Measurements from ENCODE around the gene EIF2B1. TPM values are rescaled to one million over a fixed set of nuclear protein-coding genes. Genes with fewer than 3 reads are reported as not detected.

The EIF2B1 gene
- total and polyA plus RNA-seq, 9 of the 15 experiments (the other 6 are each of a cell fraction or from before 2014, with no cell fraction given): 35.7 to 195 (median 67.8) TPM

DNA sequence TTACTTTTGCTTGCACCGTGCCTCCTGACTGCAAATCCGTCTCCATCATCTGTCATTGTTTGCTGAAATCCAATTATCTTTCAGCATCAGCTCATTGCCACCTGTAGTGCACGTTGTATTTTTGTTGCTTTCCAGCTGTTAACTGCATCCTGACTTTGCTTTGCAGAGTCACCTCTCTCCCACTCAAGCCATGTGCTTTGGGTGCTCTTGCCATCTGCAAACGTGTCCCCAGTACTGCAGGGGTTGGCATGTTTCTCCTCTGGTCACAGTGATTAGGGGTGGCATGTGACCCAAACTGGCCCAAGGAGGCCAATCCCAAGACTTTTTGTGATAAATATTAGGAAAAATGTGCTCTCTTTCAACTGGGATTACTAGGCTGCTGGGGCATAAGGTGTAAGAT is 59.6 kb downstream of the EIF2B1 start (continued):
- TF ChIP-seq WHSC1 (IDR thresholded peaks at IDR 0.05; ENCODE audit: low read length): no peak
- TF ChIP-seq MAX (CRISPR knock-in tag; IDR thresholded peaks at IDR 0.05): 0 out of 2 replicates have a peak, but pooled peaks have one; percentile 45
- no peak for TF ChIP-seq MCM3 (IDR thresholded peaks at IDR 0.05)
- TF ChIP-seq ZSCAN29 (IDR thresholded peaks at IDR 0.05): no peak
- TF ChIP-seq SMAD2 (IDR thresholded peaks at IDR 0.05; ENCODE audit: low read depth, low read length): no peak
- no peak for TF ChIP-seq ZNF699 (CRISPR knock-in tag; IDR thresholded peaks at IDR 0.05; ENCODE audit: insufficient replicate concordance)

DNA sequence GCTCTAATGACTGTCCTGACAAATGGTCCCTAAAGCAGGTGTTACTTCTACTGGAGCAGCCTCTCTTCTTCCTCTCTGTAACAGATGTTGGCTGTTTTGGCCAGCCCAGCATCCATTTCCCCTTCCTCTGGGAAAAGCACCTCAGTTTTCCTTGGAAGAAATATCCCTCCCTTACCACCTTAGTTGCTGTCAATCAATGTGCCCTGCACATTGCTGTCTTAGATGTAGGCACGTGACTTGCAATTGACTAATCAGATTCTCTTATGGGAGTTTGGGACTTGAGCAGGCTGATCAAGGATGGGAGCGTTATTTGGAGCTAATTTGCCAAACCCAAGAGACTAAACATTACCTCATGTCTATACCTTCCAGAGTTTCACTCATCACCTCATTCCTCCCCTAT is 61.1 kb downstream of the EIF2B1 start:
- no peaks in the 10 kb centered on the region for H4K20me1 ChIP-seq (replicated peaks; ENCODE audit: control insufficient read depth, insufficient read depth, low read length)
- no peak overlapping the region for H3K27ac ChIP-seq (ENCODE audit: extremely low read depth, low read depth, low read length)
- CTCF ChIA-PET (ENCODE audit: low intra/inter-chr PET ratio): no interaction called here
- no peaks in the 10 kb centered on the region for H3K9me3 ChIP-seq (replicated peaks; ENCODE audit: control insufficient read depth, insufficient read depth, low read depth, low read length)
- no peak for ATAC-seq
- DNase-seq (ENCODE audit: extremely low read depth in 1 of 4, low spot score in 3 of 4): no peak
- POLR2A ChIA-PET: interaction anchor here (3.0 kb wide), 1 partner anchor 10 kb away, joined by 13 read pairs; no protein-coding TSS in a partner anchor
- 19% methylated on average over 2 of the region's 2 CpGs for WGBS (ENCODE audit: insufficient coverage, low coverage, missing lambda C conversion rate)
- H3K4me1 ChIP-seq (replicated peaks in 1 of 2; ENCODE audit: control insufficient read depth in 2 of 2, insufficient read depth in 2 of 2, low read length in 2 of 2): peaks cover 0 to 3% of the 10 kb centered on the region in 2 experiments; a peak in 1 of 5 replicates
- H3K27me3 ChIP-seq (ENCODE audit: control insufficient read depth in 2 of 2, insufficient read depth in 2 of 2, low read length in 2 of 2): no peaks in the 10 kb centered on the region
- BruUV-seq (replicated peaks): no TSS peak
- no peak overlapping the region for H3K9ac ChIP-seq (ENCODE audit: insufficient read depth in 1 of 2, low read depth in 2 of 2, low read length in 2 of 2)
- no peaks in the 10 kb centered on the region for H3K36me3 ChIP-seq (ENCODE audit: control insufficient read depth, insufficient read depth, low read length)
- H3K79me2 ChIP-seq (ENCODE audit: control insufficient read depth, insufficient read depth, low read length): no peaks in the 10 kb centered on the region
- no peak overlapping the region for H3K4me2 ChIP-seq (ENCODE audit: insufficient read depth, low read length)
- no peaks in the 10 kb centered on the region for H3K9me1 ChIP-seq (ENCODE audit: control insufficient read depth, insufficient read depth, low read length)
- H3K4me3 ChIP-seq: no peak overlapping the region
- no peak for FAIRE-seq
- intact Hi-C loops (cut with micrococcal nuclease) (no loop called here), in situ Hi-C loops (cut with MboI) (no loop called here)
- H2AFZ ChIP-seq (ENCODE audit: low read depth, low read length): peak overlapping the region; percentile 88
- TF ChIP-seq ZNF655 (CRISPR knock-in tag; IDR thresholded peaks at IDR 0.05) (no peak), MLX (CRISPR knock-in tag; conservative IDR thresholded peaks at IDR 0.05) (no peak), ZC3H11A (IDR thresholded peaks at IDR 0.05; ENCODE audit: low read depth, low read length) (no peak)
- TF ChIP-seq, protein P1, sequence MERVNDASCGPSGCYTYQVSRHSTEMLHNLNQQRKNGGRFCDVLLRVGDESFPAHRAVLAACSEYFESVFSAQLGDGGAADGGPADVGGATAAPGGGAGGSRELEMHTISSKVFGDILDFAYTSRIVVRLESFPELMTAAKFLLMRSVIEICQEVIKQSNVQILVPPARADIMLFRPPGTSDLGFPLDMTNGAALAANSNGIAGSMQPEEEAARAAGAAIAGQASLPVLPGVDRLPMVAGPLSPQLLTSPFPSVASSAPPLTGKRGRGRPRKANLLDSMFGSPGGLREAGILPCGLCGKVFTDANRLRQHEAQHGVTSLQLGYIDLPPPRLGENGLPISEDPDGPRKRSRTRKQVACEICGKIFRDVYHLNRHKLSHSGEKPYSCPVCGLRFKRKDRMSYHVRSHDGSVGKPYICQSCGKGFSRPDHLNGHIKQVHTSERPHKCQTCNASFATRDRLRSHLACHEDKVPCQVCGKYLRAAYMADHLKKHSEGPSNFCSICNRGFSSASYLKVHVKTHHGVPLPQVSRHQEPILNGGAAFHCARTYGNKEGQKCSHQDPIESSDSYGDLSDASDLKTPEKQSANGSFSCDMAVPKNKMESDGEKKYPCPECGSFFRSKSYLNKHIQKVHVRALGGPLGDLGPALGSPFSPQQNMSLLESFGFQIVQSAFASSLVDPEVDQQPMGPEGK (CRISPR knock-in tag; IDR thresholded peaks at IDR 0.05; ENCODE audit: borderline replicate concordance): no peak
- TF ChIP-seq, protein P2, sequence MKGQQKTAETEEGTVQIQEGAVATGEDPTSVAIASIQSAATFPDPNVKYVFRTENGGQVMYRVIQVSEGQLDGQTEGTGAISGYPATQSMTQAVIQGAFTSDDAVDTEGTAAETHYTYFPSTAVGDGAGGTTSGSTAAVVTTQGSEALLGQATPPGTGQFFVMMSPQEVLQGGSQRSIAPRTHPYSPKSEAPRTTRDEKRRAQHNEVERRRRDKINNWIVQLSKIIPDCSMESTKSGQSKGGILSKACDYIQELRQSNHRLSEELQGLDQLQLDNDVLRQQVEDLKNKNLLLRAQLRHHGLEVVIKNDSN (CRISPR knock-in tag; IDR thresholded peaks at IDR 0.05): peak; percentile 68
- TF ChIP-seq, protein P3, sequence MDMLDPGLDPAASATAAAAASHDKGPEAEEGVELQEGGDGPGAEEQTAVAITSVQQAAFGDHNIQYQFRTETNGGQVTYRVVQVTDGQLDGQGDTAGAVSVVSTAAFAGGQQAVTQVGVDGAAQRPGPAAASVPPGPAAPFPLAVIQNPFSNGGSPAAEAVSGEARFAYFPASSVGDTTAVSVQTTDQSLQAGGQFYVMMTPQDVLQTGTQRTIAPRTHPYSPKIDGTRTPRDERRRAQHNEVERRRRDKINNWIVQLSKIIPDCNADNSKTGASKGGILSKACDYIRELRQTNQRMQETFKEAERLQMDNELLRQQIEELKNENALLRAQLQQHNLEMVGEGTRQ (CRISPR knock-in tag; IDR thresholded peaks at IDR 0.05): peak; percentile 49; the same call in 1 of the 2 replicates
- TF ChIP-seq, protein P4, sequence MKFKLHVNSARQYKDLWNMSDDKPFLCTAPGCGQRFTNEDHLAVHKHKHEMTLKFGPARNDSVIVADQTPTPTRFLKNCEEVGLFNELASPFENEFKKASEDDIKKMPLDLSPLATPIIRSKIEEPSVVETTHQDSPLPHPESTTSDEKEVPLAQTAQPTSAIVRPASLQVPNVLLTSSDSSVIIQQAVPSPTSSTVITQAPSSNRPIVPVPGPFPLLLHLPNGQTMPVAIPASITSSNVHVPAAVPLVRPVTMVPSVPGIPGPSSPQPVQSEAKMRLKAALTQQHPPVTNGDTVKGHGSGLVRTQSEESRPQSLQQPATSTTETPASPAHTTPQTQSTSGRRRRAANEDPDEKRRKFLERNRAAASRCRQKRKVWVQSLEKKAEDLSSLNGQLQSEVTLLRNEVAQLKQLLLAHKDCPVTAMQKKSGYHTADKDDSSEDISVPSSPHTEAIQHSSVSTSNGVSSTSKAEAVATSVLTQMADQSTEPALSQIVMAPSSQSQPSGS (CRISPR knock-in tag; IDR thresholded peaks at IDR 0.05): no peak
